Left ventricle myocardium inferior (tissue), 1 donor: ENCODE data around the gene TTLL4. TPM values are rescaled to one million over a fixed set of nuclear protein-coding genes. Genes with fewer than 3 reads are reported as not detected.

Experiments
- DNase-seq: peaks from one replicate; pipeline ENCODE4 v3.0.0-alpha.2; 2020
- H3K27ac ChIP-seq: fragments of 200-600 bp; replicated peaks from 2 replicates; pipeline ENCODE4 v1.8.0; 2021
- H3K27me3 ChIP-seq: fragments of 200-600 bp; 2 replicates; pipeline ENCODE4 v1.8.0; 2021; ENCODE audit warnings: low read depth
- H3K36me3 ChIP-seq: fragments of 200-600 bp; 2 replicates; pipeline ENCODE4 v1.8.0; 2021
- H3K4me1 ChIP-seq: fragments of 200-600 bp; 2 replicates; pipeline ENCODE4 v1.8.0; 2021
- H3K4me3 ChIP-seq: fragments of 200-600 bp; 2 replicates; pipeline ENCODE4 v1.8.0; 2021; ENCODE audit warnings: mild to moderate bottlenecking, moderate library complexity
- H3K9me3 ChIP-seq: fragments of 200-600 bp; replicated peaks from 2 replicates; pipeline ENCODE4 v1.8.0; 2021
- CTCF ChIP-seq: fragments of 200-600 bp; IDR thresholded peaks from 2 replicates; pipeline ENCODE4 v1.8.0; 2021; ENCODE audit warnings: antibody characterized with exemption, mild to moderate bottlenecking, borderline replicate concordance
- intact Hi-C: fragments of 100-400 bp; cut with micrococcal nuclease; formaldehyde crosslinking; loops from one replicate; pipeline ENCODE4 v1.11.0; 2022
- long read RNA-seq: library from polyadenylated mRNA; unstranded; transcript quantifications from one replicate; pipeline ENCODE4 v2.0.0, GENCODE V29; 2021
- total RNA-seq: library from RNA; stranded (reverse); fragmentation: NEBNext Ultra II Directional; extraction: Animal tissue kit (Norgen Biotek cat#: 25700); gene quantifications from one replicate; pipeline ENCODE4 v1.2.1, GENCODE V29; 2021
- donor health status: DM: no; HTN: yes; CAD: no; lungs with severe emphysema.

Gene TTLL4, protein sequence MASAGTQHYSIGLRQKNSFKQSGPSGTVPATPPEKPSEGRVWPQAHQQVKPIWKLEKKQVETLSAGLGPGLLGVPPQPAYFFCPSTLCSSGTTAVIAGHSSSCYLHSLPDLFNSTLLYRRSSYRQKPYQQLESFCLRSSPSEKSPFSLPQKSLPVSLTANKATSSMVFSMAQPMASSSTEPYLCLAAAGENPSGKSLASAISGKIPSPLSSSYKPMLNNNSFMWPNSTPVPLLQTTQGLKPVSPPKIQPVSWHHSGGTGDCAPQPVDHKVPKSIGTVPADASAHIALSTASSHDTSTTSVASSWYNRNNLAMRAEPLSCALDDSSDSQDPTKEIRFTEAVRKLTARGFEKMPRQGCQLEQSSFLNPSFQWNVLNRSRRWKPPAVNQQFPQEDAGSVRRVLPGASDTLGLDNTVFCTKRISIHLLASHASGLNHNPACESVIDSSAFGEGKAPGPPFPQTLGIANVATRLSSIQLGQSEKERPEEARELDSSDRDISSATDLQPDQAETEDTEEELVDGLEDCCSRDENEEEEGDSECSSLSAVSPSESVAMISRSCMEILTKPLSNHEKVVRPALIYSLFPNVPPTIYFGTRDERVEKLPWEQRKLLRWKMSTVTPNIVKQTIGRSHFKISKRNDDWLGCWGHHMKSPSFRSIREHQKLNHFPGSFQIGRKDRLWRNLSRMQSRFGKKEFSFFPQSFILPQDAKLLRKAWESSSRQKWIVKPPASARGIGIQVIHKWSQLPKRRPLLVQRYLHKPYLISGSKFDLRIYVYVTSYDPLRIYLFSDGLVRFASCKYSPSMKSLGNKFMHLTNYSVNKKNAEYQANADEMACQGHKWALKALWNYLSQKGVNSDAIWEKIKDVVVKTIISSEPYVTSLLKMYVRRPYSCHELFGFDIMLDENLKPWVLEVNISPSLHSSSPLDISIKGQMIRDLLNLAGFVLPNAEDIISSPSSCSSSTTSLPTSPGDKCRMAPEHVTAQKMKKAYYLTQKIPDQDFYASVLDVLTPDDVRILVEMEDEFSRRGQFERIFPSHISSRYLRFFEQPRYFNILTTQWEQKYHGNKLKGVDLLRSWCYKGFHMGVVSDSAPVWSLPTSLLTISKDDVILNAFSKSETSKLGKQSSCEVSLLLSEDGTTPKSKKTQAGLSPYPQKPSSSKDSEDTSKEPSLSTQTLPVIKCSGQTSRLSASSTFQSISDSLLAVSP
- total RNA-seq: 6.2 TPM
- long read RNA-seq, full-length matches to known transcripts: 2 of 4 reads
- long read RNA-seq, partial matches to known transcripts: 0 of 4 reads
- long read RNA-seq, other reads (novel, unspliced or antisense): 2 of 4 reads

DNA sequence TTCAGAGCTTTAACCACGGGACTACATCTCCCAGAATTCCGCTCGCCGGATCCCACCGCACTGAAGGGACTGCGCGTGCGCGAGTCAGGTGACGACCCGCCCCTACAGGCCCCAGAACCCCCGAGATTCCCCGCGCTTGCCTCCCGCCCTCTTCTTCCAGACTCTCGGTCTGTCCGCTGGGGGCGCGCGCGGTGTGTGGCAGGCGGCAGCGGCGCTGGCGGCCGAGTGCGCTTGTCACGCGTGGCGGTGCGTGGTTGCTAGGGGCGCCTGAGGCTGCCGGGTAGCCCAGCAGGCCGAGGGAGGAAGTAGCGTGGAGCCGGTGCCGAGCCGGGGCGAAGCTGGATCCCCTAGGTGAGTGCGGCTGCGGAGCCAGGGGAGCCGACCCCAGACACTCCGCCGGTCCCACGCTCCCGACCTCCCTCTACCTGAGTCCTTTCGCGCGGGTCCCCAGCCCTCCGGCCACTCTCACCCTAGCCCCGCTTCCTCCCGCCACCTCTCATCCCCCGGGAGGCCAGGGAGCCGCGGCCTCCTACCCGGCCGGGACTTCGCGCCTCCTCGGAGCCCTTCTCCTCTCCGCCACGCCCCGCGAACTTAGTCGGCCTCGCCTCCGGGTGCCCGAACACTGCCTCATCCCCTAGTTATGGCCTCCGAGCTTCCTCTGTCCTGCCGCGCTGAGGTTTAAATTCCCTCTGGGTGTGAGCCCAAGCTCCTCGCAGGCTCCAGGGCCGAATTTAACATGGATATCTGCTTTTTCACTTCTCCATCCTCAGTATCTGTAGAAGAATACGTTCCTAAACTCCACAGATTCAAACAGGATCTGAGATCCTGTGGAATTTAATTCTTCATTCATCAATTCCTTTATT is at the start of gene TTLL4:
TSS of gene TTLL4 (plus strand) at position 149 of the 863 bp plus-strand sequence. CDS start 26,842 bp downstream, outside the sequence.
- peak; percentile 95 for TF ChIP-seq CTCF
- Histone ChIP-seq H3K4me3 (peak within 1 kb of the TSS; percentile 95), H3K36me3 (peaks cover 3% of the 10 kb centered on the region), H3K9me3 (no peaks in the 10 kb centered on the region), H3K27me3 (no peaks in the 10 kb centered on the region), H3K4me1 (peaks cover 27% of the 10 kb centered on the region), H3K27ac (peak within 1 kb of the TSS; percentile 94)
- intact Hi-C loops: no loop called here
- peak; percentile 98 for DNase-seq

GRCh38 chr2:218662377-218662776 is 48.3 kb upstream of the TTLL4 start:
- Histone ChIP-seq H3K9me3 (no peaks in the 10 kb centered on the region), H3K27ac (no peak overlapping the region), H3K27me3 (no peaks in the 10 kb centered on the region), H3K4me3 (no peak overlapping the region), H3K4me1 (peaks cover 35% of the 10 kb centered on the region), H3K36me3 (peaks cover 59% of the 10 kb centered on the region)
- no peak for DNase-seq
- intact Hi-C loops: no loop called here
- TF ChIP-seq CTCF: no peak

- Histone ChIP-seq H3K4me3 (no peak overlapping the region), H3K36me3 (peaks cover 64% of the 10 kb centered on the region), H3K4me1 (peaks cover 30% of the 10 kb centered on the region), H3K27me3 (no peaks in the 10 kb centered on the region), H3K27ac (no peak overlapping the region), H3K9me3 (no peaks in the 10 kb centered on the region)
- intact Hi-C loops: no loop called here
- TF ChIP-seq CTCF: no peak
- no peak for DNase-seq
Measured at GRCh38 chr2:218662827-218663226, 47.8 kb upstream of the TTLL4 start.

DNA sequence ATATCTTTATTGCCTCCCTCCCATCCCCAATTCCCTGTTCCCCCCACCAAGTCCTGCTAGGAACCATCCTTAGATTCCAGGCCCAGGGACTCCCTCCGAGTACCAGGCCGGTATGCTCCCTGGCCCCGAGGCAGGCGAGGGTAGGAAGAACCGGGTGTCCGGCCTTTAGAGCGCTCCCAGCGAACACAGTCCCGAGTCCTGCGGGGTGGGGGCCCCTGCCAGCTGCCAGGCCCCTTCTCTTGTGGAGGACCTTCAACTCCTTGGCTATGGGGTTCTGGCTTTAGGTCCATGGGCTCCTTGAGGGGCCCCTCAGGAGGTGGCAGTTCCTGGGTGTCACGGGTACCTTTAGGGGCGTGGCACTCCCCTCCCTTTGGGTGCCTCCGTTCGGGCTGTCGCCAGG is 46.7 kb upstream of the TTLL4 start:
- intact Hi-C loops: no loop called here
- no peak for TF ChIP-seq CTCF
- Histone ChIP-seq H3K27ac (no peak overlapping the region), H3K9me3 (no peaks in the 10 kb centered on the region), H3K4me3 (no peak overlapping the region), H3K4me1 (peaks cover 20% of the 10 kb centered on the region), H3K27me3 (no peaks in the 10 kb centered on the region), H3K36me3 (peaks cover 74% of the 10 kb centered on the region)
- no peak for DNase-seq
